HG03097 (cell line): ENCODE results near the gene SULT2A1.
"Not testable (repeated sequence)": the region's sequence is repeated elsewhere in the genome, so short reads cannot be mapped to it uniquely, and the experiment has no call there.

Experiments
- ATAC-seq: cut with Tn5 transposase; IDR thresholded peaks from one replicate; pipeline ENCODE4 v1.9.1; 2021; ENCODE audit not compliant: unreplicated experiment, low FRiP score

Gene SULT2A1

GRCh38 chr19:47861630-47862029 lies 24.5 kb downstream of the SULT2A1 start:
- ATAC-seq, result no peak

- no peak for ATAC-seq
Observed at GRCh38 chr19:47860602-47861297, 25.4 kb downstream of the SULT2A1 start.

GRCh38 chr19:47859838-47860237 lies 26.3 kb downstream of the SULT2A1 start:
- ATAC-seq, result not testable (repeated sequence)

GRCh38 chr19:47858646-47859285 lies 27.3 kb downstream of the SULT2A1 start, which contains the start of gene TPRX2:
Gene TPRX2, plus strand, starts transcription at chr19:47859235. Its CDS starts 12 bp downstream, at chr19:47859247.
- not testable (repeated sequence) for ATAC-seq

GRCh38 chr19:47858231-47858630 lies 27.9 kb downstream of the SULT2A1 start:
- ATAC-seq, result not testable (repeated sequence)

GRCh38 chr19:47854459-47854858 lies 31.7 kb downstream of the SULT2A1 start:
- no peak for ATAC-seq

- no peak for ATAC-seq
Observed at GRCh38 chr19:47853003-47853402, 33.1 kb downstream of the SULT2A1 start.

- ATAC-seq, result no peak
Observed at GRCh38 chr19:47848823-47849473, 37.2 kb downstream of the SULT2A1 start.

GRCh38 chr19:47848425-47848822 lies 37.7 kb downstream of the SULT2A1 start:
- ATAC-seq, result no peak

- ATAC-seq, result no peak
Observed at GRCh38 chr19:47842941-47843340, 43.2 kb downstream of the SULT2A1 start.

GRCh38 chr19:47839913-47840312 lies 46.2 kb downstream of the SULT2A1 start:
- ATAC-seq, result no peak

GRCh38 chr19:47839411-47839810 lies 46.7 kb downstream of the SULT2A1 start:
- no peak for ATAC-seq

- ATAC-seq, result no peak
Observed at GRCh38 chr19:47836038-47836437, 50.1 kb downstream of the SULT2A1 start.

- ATAC-seq, result no peak
Observed at GRCh38 chr19:47832723-47833122, 53.4 kb downstream of the SULT2A1 start.

GRCh38 chr19:47826800-47827199 lies 59.3 kb downstream of the SULT2A1 start:
- no peak for ATAC-seq

- no peak for ATAC-seq
Observed at GRCh38 chr19:47824396-47824795, 61.7 kb downstream of the SULT2A1 start.

GRCh38 chr19:47821460-47822020 lies 64.6 kb downstream of the SULT2A1 start, which contains the start of gene CRX:
Gene CRX, plus strand, starts transcription at chr19:47821937. Its CDS starts 12,507 bp downstream, at chr19:47834444.
- no peak for ATAC-seq
